Neural progenitor cell (in vitro differentiated cells): Measurements from ENCODE around the gene RSPH1. TPM values are rescaled to one million over a fixed set of nuclear protein-coding genes. Genes with fewer than 3 reads are reported as not detected.

Source experiments
- DNase-seq: peaks from one replicate; pipeline ENCODE4 v3.0.0-alpha.2; 2016; ENCODE audit warnings: low spot score
- H2AFZ ChIP-seq: fragments of 200-600 bp; sonication (generic); replicated peaks from 2 replicates; pipeline ENCODE4 v1.6.1; 2016; ENCODE audit warnings: antibody characterized with exemption
- H3F3A ChIP-seq: fragments of 200-600 bp; sonication (generic); 2 replicates; pipeline ENCODE4 v1.6.1; 2016; ENCODE audit warnings: antibody characterized with exemption, low read depth
- H3K27ac ChIP-seq: fragments of 200-600 bp; sonication (generic); 2 replicates; pipeline ENCODE4 v1.5.1; 2016; ENCODE audit warnings: mild to moderate bottlenecking
- H3K27me3 ChIP-seq: fragments of 200-600 bp; sonication (generic); 2 replicates; pipeline ENCODE4 v1.6.1; 2016; ENCODE audit warnings: mild to moderate bottlenecking, moderate library complexity
- H3K36me3 ChIP-seq: fragments of 200-600 bp; sonication (generic); 2 replicates; pipeline ENCODE4 v1.5.1; 2016
- H3K4me1 ChIP-seq: fragments of 200-600 bp; sonication (generic); 2 replicates; pipeline ENCODE4 v1.6.1; 2016; ENCODE audit warnings: mixed run types
- H3K4me2 ChIP-seq: fragments of 200-600 bp; sonication (generic); 2 replicates; pipeline ENCODE4 v1.6.1; 2016
- H3K4me3 ChIP-seq: fragments of 200-600 bp; sonication (generic); 2 replicates; pipeline ENCODE4 v1.5.1; 2016
- H3K79me2 ChIP-seq: fragments of 200-600 bp; sonication (generic); 2 replicates; pipeline ENCODE4 v1.6.1; 2016; ENCODE audit warnings: low read depth
- H3K9ac ChIP-seq: fragments of 200-600 bp; sonication (generic); 2 replicates; pipeline ENCODE4 v1.6.1; 2016
- H3K9me3 ChIP-seq: fragments of 200-600 bp; sonication (generic); 2 replicates; pipeline ENCODE4 v1.5.1; 2016; ENCODE audit warnings: low read depth
- H4K20me1 ChIP-seq: fragments of 200-600 bp; sonication (generic); 2 replicates; pipeline ENCODE4 v1.6.1; 2016; ENCODE audit warnings: low read depth
- H3K27ac Mint-ChIP-seq: 3 replicates; pipeline ENCODE4 v1.8.0; 2021; ENCODE audit warnings: mixed read lengths
- H3K27me3 Mint-ChIP-seq: 2 replicates; pipeline ENCODE4 v1.8.0; 2022; ENCODE audit warnings: low read depth, mild to moderate bottlenecking, inconsistent platforms, moderate library complexity, mixed read lengths; ENCODE audit not compliant: insufficient read depth
- H3K36me3 Mint-ChIP-seq: 3 replicates; pipeline ENCODE4 v1.8.0; 2021; ENCODE audit warnings: mixed read lengths
- H3K4me1 Mint-ChIP-seq: 3 replicates; pipeline ENCODE4 v1.8.0; 2021; ENCODE audit warnings: mixed read lengths
- H3K4me3 Mint-ChIP-seq: 3 replicates; pipeline ENCODE4 v1.8.0; 2021; ENCODE audit warnings: mild to moderate bottlenecking, moderate library complexity, mixed read lengths
- H3K9me3 Mint-ChIP-seq: 3 replicates; pipeline ENCODE4 v1.8.0; 2020; ENCODE audit warnings: mixed read lengths
- EZH2 ChIP-seq: fragments of 200-600 bp; sonication (generic); IDR thresholded peaks from 2 replicates; pipeline ENCODE4 v1.6.1; 2017; ENCODE audit warnings: antibody characterized with exemption, mild to moderate bottlenecking, moderate library complexity
- EZH2phosphoT487 ChIP-seq: fragments of 200-600 bp; sonication (generic); IDR thresholded peaks from 2 replicates; pipeline ENCODE4 v1.6.1; 2017; ENCODE audit warnings: antibody characterized with exemption
- total RNA-seq: library from RNA; depleted of rRNA; stranded (reverse); fragments of >200 nt; gene quantifications from 2 replicates; pipeline ENCODE4 v1.2.3, GENCODE V29; 2015; ENCODE audit warnings: low replicate concordance
- TF ChIP-seq, protein P1 (sequence below): fragments of 200-600 bp; sonication (generic); IDR thresholded peaks from 2 replicates; pipeline ENCODE4 v1.5.1; 2017; ENCODE audit warnings: antibody characterized with exemption, mild to moderate bottlenecking

Gene RSPH1
- total RNA-seq, 1 donor from 2014 or later: 0.04 TPM

DNA sequence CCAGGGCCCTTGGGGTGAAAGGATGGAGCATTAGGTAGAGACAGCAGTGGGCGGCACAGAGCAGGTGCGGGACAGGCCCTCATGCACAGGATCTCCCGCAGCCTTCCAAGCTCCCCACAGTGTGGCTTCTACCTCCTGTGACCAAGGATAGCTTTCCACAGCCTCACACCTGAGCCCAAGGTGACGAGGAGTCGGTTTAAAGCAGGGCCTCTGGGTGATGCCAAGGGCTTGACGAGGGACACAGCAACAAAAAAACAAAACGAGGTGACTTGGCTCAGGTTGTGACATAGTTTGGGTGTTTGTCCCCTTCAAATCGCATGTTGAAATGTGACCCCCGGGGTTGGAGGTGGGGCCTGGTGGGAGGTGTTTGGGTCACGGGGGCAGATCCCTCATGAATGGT lies 15.3 kb downstream of the RSPH1 start:
- peaks cover 9% of the 10 kb centered on the region for H3K27me3 Mint-ChIP-seq
- no peaks in the 10 kb centered on the region for H3K36me3 ChIP-seq
- H3K4me1 Mint-ChIP-seq: peaks cover 6% of the 10 kb centered on the region
- H2AFZ ChIP-seq: no peak overlapping the region
- H3K9ac ChIP-seq: no peak overlapping the region
- no peaks in the 10 kb centered on the region for H3K9me3 ChIP-seq
- H3K27ac Mint-ChIP-seq: no peak overlapping the region
- H4K20me1 ChIP-seq: no peaks in the 10 kb centered on the region
- H3K79me2 ChIP-seq: no peaks in the 10 kb centered on the region
- no peaks in the 10 kb centered on the region for H3K36me3 Mint-ChIP-seq
- no peak overlapping the region for H3K4me3 ChIP-seq
- no peaks in the 10 kb centered on the region for H3F3A ChIP-seq
- TF ChIP-seq EZH2phosphoT487 (no peak), EZH2 (no peak)
- TF ChIP-seq, protein P1, sequence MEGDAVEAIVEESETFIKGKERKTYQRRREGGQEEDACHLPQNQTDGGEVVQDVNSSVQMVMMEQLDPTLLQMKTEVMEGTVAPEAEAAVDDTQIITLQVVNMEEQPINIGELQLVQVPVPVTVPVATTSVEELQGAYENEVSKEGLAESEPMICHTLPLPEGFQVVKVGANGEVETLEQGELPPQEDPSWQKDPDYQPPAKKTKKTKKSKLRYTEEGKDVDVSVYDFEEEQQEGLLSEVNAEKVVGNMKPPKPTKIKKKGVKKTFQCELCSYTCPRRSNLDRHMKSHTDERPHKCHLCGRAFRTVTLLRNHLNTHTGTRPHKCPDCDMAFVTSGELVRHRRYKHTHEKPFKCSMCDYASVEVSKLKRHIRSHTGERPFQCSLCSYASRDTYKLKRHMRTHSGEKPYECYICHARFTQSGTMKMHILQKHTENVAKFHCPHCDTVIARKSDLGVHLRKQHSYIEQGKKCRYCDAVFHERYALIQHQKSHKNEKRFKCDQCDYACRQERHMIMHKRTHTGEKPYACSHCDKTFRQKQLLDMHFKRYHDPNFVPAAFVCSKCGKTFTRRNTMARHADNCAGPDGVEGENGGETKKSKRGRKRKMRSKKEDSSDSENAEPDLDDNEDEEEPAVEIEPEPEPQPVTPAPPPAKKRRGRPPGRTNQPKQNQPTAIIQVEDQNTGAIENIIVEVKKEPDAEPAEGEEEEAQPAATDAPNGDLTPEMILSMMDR: no peak
- H3K4me1 ChIP-seq: peaks cover 4% of the 10 kb centered on the region
- H3K4me2 ChIP-seq: no peak overlapping the region
- H3K4me3 Mint-ChIP-seq: no peak overlapping the region
- no peak overlapping the region for H3K27ac ChIP-seq
- no peak for DNase-seq
- H3K27me3 ChIP-seq: no peaks in the 10 kb centered on the region
- no peaks in the 10 kb centered on the region for H3K9me3 Mint-ChIP-seq

DNA sequence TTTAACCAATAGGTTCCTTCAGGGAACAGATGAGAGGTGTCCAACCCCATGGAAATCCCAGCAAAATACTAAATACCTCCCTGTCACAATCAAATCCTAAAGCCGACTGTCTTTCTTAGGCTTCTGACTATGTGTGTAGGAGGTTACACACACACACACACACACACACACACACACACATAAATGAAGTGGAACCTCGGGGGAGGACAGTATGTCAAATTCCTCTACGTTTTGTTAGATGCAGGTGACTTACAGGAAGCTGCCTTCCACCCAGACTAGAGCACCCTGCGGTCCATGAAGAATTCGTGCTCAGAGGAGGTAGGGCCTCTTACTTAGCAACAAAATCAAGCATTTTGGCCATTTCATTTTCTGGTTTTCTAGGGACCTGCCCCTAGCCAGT lies 16.4 kb downstream of the RSPH1 start:
- no peaks in the 10 kb centered on the region for H3K36me3 ChIP-seq
- no peak overlapping the region for H3K27ac Mint-ChIP-seq
- no peaks in the 10 kb centered on the region for H3K9me3 ChIP-seq
- no peak for DNase-seq
- H3K4me1 ChIP-seq: peaks cover 4% of the 10 kb centered on the region
- no peaks in the 10 kb centered on the region for H3K36me3 Mint-ChIP-seq
- no peak overlapping the region for H3K4me3 Mint-ChIP-seq
- H2AFZ ChIP-seq: no peak overlapping the region
- TF ChIP-seq, protein P1: no peak
- TF ChIP-seq EZH2: no peak
- no peak for TF ChIP-seq EZH2phosphoT487
- peaks cover 8% of the 10 kb centered on the region for H3K4me1 Mint-ChIP-seq
- H4K20me1 ChIP-seq: no peaks in the 10 kb centered on the region
- no peaks in the 10 kb centered on the region for H3K9me3 Mint-ChIP-seq
- H3K4me2 ChIP-seq: no peak overlapping the region
- H3K9ac ChIP-seq: no peak overlapping the region
- H3K79me2 ChIP-seq: no peaks in the 10 kb centered on the region
- no peak overlapping the region for H3K27ac ChIP-seq
- no peaks in the 10 kb centered on the region for H3F3A ChIP-seq
- no peaks in the 10 kb centered on the region for H3K27me3 ChIP-seq
- H3K27me3 Mint-ChIP-seq: peaks cover 7% of the 10 kb centered on the region
- H3K4me3 ChIP-seq: no peak overlapping the region

DNA sequence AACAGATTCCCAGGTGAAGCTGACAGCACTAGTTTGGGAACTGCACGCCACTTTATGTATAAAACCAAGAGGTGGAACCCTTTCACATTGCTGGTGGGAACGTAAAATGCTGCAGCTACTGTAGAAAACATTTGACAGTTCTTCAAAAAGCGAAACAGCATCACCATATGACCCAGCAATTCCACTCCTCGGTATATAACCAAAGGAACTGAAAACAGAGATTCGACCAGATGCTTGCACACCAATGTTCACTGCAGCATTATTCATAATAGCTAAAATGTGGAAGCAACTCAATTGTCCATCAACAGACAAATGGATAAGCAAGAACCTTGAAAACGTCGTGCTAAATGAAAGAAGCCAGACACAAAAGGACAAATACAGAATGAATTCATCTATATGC lies 17.5 kb downstream of the RSPH1 start:
- DNase-seq: no peak
- Histone ChIP-seq H3K9ac (no peak overlapping the region), H3K27me3 (no peaks in the 10 kb centered on the region), H3K4me3 (no peak overlapping the region), H3K27ac (no peak overlapping the region), H2AFZ (no peak overlapping the region), H4K20me1 (no peaks in the 10 kb centered on the region), H3K4me1 (peaks cover 4% of the 10 kb centered on the region), H3K79me2 (no peaks in the 10 kb centered on the region), H3K9me3 (no peaks in the 10 kb centered on the region), H3K4me2 (no peak overlapping the region), H3K36me3 (no peaks in the 10 kb centered on the region), H3F3A (no peaks in the 10 kb centered on the region)
- Mint-ChIP-seq H3K36me3 (no peaks in the 10 kb centered on the region), H3K9me3 (no peaks in the 10 kb centered on the region), H3K27me3 (peaks cover 9% of the 10 kb centered on the region), H3K4me3 (no peak overlapping the region), H3K27ac (no peak overlapping the region), H3K4me1 (peaks cover 15% of the 10 kb centered on the region)
- TF ChIP-seq EZH2 (no peak), EZH2phosphoT487 (no peak)
- TF ChIP-seq, protein P1: no peak
